Stimulated activated CD8-positive, alpha-beta memory T cell treated with anti-CD3 and anti-CD28 coated beads, Interleukin-15, amount 100 ng/mL, for 1 hour (primary cell): ENCODE data around the gene CYP4X1.
"Not testable (repeated sequence)": the region's sequence is repeated elsewhere in the genome, so short reads cannot be mapped to it uniquely, and the experiment has no call there.

Experiments used
- DNase-seq: peaks from one replicate; pipeline ENCODE4 v3.0.0-alpha.2; 2020; ENCODE audit warnings: low read depth

The CYP4X1 gene, protein sequence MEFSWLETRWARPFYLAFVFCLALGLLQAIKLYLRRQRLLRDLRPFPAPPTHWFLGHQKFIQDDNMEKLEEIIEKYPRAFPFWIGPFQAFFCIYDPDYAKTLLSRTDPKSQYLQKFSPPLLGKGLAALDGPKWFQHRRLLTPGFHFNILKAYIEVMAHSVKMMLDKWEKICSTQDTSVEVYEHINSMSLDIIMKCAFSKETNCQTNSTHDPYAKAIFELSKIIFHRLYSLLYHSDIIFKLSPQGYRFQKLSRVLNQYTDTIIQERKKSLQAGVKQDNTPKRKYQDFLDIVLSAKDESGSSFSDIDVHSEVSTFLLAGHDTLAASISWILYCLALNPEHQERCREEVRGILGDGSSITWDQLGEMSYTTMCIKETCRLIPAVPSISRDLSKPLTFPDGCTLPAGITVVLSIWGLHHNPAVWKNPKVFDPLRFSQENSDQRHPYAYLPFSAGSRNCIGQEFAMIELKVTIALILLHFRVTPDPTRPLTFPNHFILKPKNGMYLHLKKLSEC

GRCh38 chr1:47023268-47024140 lies at the start of gene CYP4X1:
Gene CYP4X1 (plus strand): TSS chr1:47023669. CDS start chr1:47023818, 149 bp downstream.
- no peak for DNase-seq

DNA sequence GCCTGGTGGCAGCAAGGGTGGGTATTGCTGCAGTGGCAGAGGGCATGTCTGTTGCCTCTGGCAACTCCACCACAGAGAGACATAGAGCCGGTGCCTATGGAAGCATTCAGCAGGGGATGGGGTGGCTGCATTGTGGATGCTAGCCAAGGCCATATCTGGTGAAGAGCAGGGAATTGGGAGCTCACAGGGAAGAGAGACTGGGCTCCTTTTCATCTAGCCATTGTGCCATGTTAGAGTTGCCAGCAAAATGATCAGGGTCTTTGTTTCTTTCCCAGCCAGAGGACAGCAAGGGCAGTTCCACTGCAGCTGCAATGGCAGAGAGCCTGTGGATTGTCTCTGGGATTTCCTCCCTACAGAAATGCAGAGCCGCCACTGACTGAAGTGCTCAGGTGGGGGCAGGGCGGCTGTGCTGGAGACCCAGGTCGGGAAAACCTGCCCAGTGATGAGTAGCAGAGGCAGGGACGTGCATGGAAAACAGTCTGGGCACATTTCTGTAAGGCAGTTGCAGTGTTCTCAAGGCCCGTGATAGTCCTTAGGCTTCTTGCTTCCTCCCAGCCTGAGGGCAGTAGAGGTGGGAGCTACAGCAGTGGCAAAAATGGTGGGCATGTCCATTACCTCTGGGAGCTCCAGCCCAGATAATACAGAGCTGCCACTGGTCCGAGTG lies 40.2 kb upstream of the CYP4X1 start:
- no peak for DNase-seq

GRCh38 chr1:46983830-46984586 lies 39.5 kb upstream of the CYP4X1 start:
- DNase-seq: no peak

- not testable (repeated sequence) for DNase-seq
Measured at GRCh38 chr1:46990541-46990940, 32.9 kb upstream of the CYP4X1 start.

GRCh38 chr1:46991083-46991923 lies 32.2 kb upstream of the CYP4X1 start:
- DNase-seq: no peak

DNA sequence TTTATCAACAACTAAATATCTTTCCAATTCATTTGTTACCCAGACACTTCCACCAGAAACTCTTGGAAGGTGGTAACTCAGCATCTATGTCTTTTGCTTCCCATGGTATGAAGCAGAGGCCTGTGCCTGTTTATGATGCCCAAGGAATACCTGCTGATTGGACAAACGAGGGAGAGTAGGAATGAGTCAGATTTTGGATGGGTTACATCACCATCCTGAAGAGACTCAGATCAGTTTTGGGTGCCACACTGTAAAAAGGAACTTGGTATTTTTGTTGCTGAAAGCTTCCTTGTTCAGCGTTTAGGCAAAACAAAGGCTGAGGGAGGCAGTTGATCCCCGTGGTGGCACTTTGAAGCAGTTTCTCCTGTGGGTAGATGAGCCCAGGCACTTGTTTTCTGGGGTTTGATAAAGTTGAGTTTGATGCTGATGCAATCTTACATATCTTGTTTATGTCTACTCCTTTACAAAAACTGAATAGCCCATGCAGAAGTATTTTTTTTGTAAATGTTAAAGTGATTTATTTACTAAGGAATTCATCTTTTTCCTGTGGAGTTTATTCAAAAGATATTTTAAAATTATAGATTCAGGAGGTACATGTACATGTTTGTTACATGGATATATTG lies 26.7 kb upstream of the CYP4X1 start:
- DNase-seq: no peak

GRCh38 chr1:47002211-47002610 lies 21.3 kb upstream of the CYP4X1 start:
- DNase-seq: no peak

- DNase-seq: no peak
Measured at GRCh38 chr1:47003896-47004403, 19.5 kb upstream of the CYP4X1 start.

DNA sequence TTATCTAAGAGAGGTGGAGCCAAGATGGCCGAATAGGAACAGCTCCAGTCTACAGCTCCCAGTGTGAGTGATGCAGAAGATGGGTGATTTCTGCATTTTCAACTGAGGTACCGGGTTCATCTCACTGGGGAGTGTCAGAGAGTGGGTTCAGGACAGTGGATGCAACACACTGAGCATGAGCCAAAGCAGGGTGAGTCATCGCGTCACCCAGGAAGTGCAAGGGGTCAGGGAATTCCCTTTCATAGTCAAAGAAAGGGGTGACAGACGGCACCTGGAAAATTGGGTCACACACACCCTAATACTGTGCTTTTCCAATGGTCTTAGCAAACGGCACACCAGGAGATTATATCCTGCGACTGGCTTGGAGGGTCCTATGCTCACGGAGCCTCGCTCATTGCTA lies 17.0 kb upstream of the CYP4X1 start:
- not testable (repeated sequence) for DNase-seq

GRCh38 chr1:47013293-47013692 lies 10.2 kb upstream of the CYP4X1 start:
- no peak for DNase-seq

DNA sequence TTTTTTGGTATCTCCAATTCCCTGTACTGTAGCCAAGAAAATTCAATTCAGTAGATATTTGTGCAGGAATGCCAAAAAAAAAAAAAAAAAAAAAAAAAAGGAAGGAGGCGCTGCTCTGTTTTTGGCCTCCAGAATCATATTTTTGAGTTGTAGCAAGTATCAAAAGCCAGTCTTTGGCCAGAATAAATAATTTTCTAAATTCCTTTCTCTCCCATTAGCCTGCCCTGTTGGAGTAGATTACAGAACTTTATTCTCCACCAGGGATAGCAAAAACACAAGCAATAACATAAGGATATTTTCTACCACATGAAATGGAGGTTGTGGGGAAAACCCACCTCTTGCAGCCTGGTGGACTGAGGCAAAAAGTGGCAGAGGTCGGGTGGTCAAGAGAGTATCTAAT lies 2.4 kb upstream of the CYP4X1 start:
- no peak for DNase-seq

DNA sequence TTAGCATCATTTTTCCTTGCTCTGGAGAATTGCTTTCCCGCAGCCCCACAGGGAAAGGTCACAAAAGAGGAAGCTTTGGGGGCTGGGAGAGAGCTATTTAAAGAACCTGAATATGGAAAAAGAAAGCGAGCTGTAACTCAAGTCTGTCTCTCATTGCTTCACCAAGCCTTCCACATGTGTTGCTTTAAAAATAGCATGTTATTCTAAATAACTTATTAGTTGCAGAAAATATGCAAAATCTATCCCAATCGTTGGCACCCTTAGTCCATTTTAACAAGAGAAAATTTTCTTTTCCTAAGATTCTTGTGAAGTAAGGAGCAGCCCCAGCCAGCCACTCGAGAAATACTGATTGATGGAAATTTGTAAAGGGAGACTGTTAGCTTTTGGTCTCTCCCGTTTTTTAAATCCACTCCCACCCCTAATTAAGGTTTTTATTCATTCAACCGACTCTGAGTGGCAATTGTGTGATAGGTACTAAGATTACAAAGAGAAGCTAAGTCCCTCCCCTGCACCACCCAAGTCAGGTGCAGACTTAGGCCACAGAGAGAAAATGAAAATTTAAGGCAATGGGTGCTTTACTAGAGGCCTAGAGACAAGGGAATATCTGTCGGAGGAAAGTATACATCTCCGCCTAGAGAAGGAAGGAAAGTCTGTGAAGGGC lies 802 bp downstream of the CYP4X1 start:
- DNase-seq: no peak

DNA sequence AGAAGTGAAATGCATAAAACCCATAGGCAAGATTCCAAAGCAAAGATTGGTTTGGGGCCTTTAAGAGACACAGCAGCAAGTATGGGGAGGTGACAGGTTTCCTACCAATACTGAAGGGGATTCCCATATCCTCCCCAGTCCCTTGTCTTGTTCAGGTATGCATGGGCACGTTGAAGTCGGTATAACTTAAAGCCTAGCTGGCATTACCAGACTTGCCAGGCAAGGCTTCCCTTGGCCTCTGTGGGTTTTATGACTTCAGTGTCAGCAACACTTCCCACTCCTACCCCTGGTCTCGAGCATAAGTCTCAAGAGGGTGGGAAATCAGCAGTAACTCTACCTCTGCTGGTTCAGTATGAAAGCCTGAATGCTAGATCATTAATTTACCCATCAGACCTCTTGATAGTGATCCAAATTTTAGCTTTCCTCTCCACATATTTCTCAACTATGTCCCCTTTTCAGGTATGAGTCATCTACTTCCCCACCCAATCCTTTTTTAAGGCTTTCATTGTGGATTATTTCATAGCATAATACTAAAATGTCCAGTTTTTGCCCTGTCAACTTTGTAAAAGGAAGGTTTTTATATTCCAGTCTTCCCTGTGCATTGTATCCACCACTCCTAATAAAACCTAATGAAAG lies 6.8 kb downstream of the CYP4X1 start:
- DNase-seq: no peak

- no peak for DNase-seq
Measured at GRCh38 chr1:47031059-47031458, 7.6 kb downstream of the CYP4X1 start.

- DNase-seq: no peak
Measured at GRCh38 chr1:47031585-47031984, 8.1 kb downstream of the CYP4X1 start.

DNA sequence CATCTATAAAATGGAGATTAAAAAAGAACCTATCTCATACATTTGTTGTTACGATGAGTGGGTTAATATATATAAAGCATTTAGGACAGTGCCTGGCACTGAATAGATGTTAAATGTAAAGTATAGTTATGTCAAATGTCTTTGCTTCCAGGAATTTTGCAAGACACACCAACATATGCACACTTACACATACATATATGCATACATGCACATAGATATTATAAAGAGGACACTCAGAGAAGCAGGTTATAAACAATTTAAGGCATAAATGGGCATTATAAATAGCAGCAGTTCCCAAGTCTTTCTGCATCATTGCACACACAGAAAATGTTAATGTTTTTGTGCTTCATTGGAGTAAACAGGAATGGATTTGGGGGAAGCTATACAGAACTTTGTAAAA lies 13.3 kb downstream of the CYP4X1 start:
- DNase-seq: no peak

- DNase-seq: no peak
Measured at GRCh38 chr1:47059376-47059775, 35.9 kb downstream of the CYP4X1 start.

GRCh38 chr1:47067097-47067594 lies 43.7 kb downstream of the CYP4X1 start, which contains the start of gene CYP4Z1:
Gene CYP4Z1 (plus strand): TSS chr1:47067231. CDS start chr1:47067491, 260 bp downstream.
- DNase-seq: no peak

DNA sequence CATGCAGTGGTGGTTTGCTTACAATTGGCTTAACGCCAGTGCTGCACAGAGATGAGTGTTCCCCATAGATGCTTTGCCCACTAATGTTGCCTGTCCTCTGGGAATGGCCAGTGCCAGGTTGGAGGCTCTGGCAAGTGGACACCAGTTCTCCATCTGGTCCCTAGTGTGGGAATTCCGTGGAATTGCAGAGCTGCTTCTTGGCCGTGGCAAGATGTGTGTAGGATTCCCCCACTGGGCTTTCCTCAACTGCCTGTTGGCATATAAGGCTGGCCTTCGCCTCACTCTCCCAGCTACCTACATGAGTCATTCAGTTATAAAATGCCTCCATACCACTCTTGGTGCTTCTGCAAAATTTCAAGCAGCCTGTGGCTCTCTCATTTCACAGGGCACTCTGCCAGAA lies 45.6 kb downstream of the CYP4X1 start:
- not testable (repeated sequence) for DNase-seq
